ENCODE results near the gene CACNG5.

CACNG5 gene

GRCh38 chr17:66833201-66833600, 1.7 kb upstream of the CACNG5 start:
- Histone ChIP-seq H3K79me2 (ENCODE audit: low read length) (no peaks in the 10 kb centered on the region), H3K27ac (ENCODE audit: low read length) (no peak overlapping the region), H3K4me1 (ENCODE audit: low read length) (no peaks in the 10 kb centered on the region), H3K36me3 (replicated peaks; ENCODE audit: low read depth, low read length) (no peaks in the 10 kb centered on the region), H4K20me1 (ENCODE audit: insufficient read depth, low read length) (no peaks in the 10 kb centered on the region), H3K4me2 (ENCODE audit: low read length) (no peak overlapping the region), H3K9ac (ENCODE audit: low read length) (no peak overlapping the region), H3K9me3 (ENCODE audit: insufficient read depth, low read length) (no peaks in the 10 kb centered on the region), H3K4me3 (ENCODE audit: low read length) (no peak overlapping the region), H2AFZ (ENCODE audit: low read depth, low read length) (no peak overlapping the region), H3K27me3 (ENCODE audit: low read depth, low read length) (no peaks in the 10 kb centered on the region)
- no peak for TF ChIP-seq EZH2phosphoT487 (IDR thresholded peaks at IDR 0.05; ENCODE audit: low read depth)
- no peak for TF ChIP-seq CTCF (IDR thresholded peaks at IDR 0.05; ENCODE audit: low read depth, low read length)

- Histone ChIP-seq H3K9ac (ENCODE audit: low read length) (no peak overlapping the region), H3K4me2 (ENCODE audit: low read length) (no peak overlapping the region), H3K9me3 (ENCODE audit: insufficient read depth, low read length) (no peaks in the 10 kb centered on the region), H4K20me1 (ENCODE audit: insufficient read depth, low read length) (no peaks in the 10 kb centered on the region), H3K4me3 (ENCODE audit: low read length) (no peak overlapping the region), H3K4me1 (ENCODE audit: low read length) (no peaks in the 10 kb centered on the region), H2AFZ (ENCODE audit: low read depth, low read length) (no peak overlapping the region), H3K36me3 (replicated peaks; ENCODE audit: low read depth, low read length) (no peaks in the 10 kb centered on the region), H3K79me2 (ENCODE audit: low read length) (no peaks in the 10 kb centered on the region), H3K27ac (ENCODE audit: low read length) (no peak overlapping the region), H3K27me3 (ENCODE audit: low read depth, low read length) (no peaks in the 10 kb centered on the region)
- no peak for TF ChIP-seq CTCF (IDR thresholded peaks at IDR 0.05; ENCODE audit: low read depth, low read length)
These were observed 445 bp upstream of the CACNG5 start for GRCh38 chr17:66834426-66834918.

GRCh38 chr17:66835476-66835875, 559 bp downstream of the CACNG5 start:
- Histone ChIP-seq H3K9me3 (ENCODE audit: insufficient read depth, low read length) (no peaks in the 10 kb centered on the region), H3K36me3 (replicated peaks; ENCODE audit: low read depth, low read length) (no peaks in the 10 kb centered on the region), H3K79me2 (ENCODE audit: low read length) (no peaks in the 10 kb centered on the region), H3K4me3 (ENCODE audit: low read length) (no peak overlapping the region), H3K4me1 (ENCODE audit: low read length) (no peaks in the 10 kb centered on the region), H3K9ac (ENCODE audit: low read length) (no peak overlapping the region), H4K20me1 (ENCODE audit: insufficient read depth, low read length) (no peaks in the 10 kb centered on the region), H3K27ac (ENCODE audit: low read length) (no peak overlapping the region), H3K27me3 (ENCODE audit: low read depth, low read length) (no peaks in the 10 kb centered on the region), H3K4me2 (ENCODE audit: low read length) (no peak overlapping the region), H2AFZ (ENCODE audit: low read depth, low read length) (no peak overlapping the region)
- TF ChIP-seq EZH2phosphoT487 (IDR thresholded peaks at IDR 0.05; ENCODE audit: low read depth) (no peak), CTCF (IDR thresholded peaks at IDR 0.05; ENCODE audit: low read depth, low read length) (no peak)

GRCh38 chr17:66836063-66837005, 1.4 kb downstream of the CACNG5 start:
- Histone ChIP-seq H3K9ac (ENCODE audit: low read length) (no peak overlapping the region), H3K4me3 (ENCODE audit: low read length) (no peak overlapping the region), H3K27me3 (ENCODE audit: low read depth, low read length) (no peaks in the 10 kb centered on the region), H3K4me2 (ENCODE audit: low read length) (no peak overlapping the region), H3K27ac (ENCODE audit: low read length) (no peak overlapping the region), H4K20me1 (ENCODE audit: insufficient read depth, low read length) (no peaks in the 10 kb centered on the region), H3K79me2 (ENCODE audit: low read length) (no peaks in the 10 kb centered on the region), H3K4me1 (ENCODE audit: low read length) (no peaks in the 10 kb centered on the region), H3K9me3 (ENCODE audit: insufficient read depth, low read length) (no peaks in the 10 kb centered on the region), H3K36me3 (replicated peaks; ENCODE audit: low read depth, low read length) (no peaks in the 10 kb centered on the region), H2AFZ (ENCODE audit: low read depth, low read length) (no peak overlapping the region)
- TF ChIP-seq CTCF (IDR thresholded peaks at IDR 0.05; ENCODE audit: low read depth, low read length): no peak

Measured in OCI-LY3 (cell line).